HEK293T (cell line): ENCODE measurements around the gene GAB3.
"Not testable (repeated sequence)": the region's sequence is repeated elsewhere in the genome, so short reads cannot be mapped to it uniquely, and the experiment has no call there.

Experiments used
- ARNT ChIP-seq: fragments of 450-650 bp; IDR thresholded peaks from 2 replicates; pipeline ENCODE4 v1.6.1; 2017; ENCODE audit warnings: mild to moderate bottlenecking
- BHLHE40 ChIP-seq: fragments of 450-650 bp; IDR thresholded peaks from 2 replicates; pipeline ENCODE4 v1.6.1; 2016; ENCODE audit warnings: mild to moderate bottlenecking, moderate library complexity, borderline replicate concordance
- CTBP1 ChIP-seq: fragments of 450-650 bp; IDR thresholded peaks from 2 replicates; pipeline ENCODE4 v1.6.1; 2016; ENCODE audit warnings: borderline replicate concordance
- ELF4 ChIP-seq: fragments of 450-650 bp; IDR thresholded peaks from 2 replicates; pipeline ENCODE4 v1.6.1; 2017; ENCODE audit warnings: antibody characterized with exemption
- FOXA1 ChIP-seq: fragments of 450-650 bp; IDR thresholded peaks from 2 replicates; pipeline ENCODE4 v1.6.1; 2016; ENCODE audit warnings: mild to moderate bottlenecking
- FOXK2 ChIP-seq: fragments of 450-650 bp; IDR thresholded peaks from 2 replicates; pipeline ENCODE4 v1.6.1; 2016; ENCODE audit warnings: mild to moderate bottlenecking
- FOXM1 ChIP-seq: fragments of 450-650 bp; IDR thresholded peaks from 2 replicates; pipeline ENCODE4 v1.6.1; 2017; ENCODE audit warnings: mild to moderate bottlenecking, borderline replicate concordance
- SP1 ChIP-seq: fragments of 450-650 bp; IDR thresholded peaks from 2 replicates; pipeline ENCODE4 v1.6.1; 2017
- SUZ12 ChIP-seq: fragments of 450-650 bp; IDR thresholded peaks from 2 replicates; pipeline ENCODE4 v1.6.1; 2016; ENCODE audit warnings: mild to moderate bottlenecking
- ZNF384 ChIP-seq: fragments of 450-650 bp; IDR thresholded peaks from 2 replicates; pipeline ENCODE4 v1.6.1; 2016
- TF ChIP-seq, protein P1 (sequence below): fragments of 450-650 bp; IDR thresholded peaks from 2 replicates; pipeline ENCODE4 v1.6.1; 2016

DNA sequence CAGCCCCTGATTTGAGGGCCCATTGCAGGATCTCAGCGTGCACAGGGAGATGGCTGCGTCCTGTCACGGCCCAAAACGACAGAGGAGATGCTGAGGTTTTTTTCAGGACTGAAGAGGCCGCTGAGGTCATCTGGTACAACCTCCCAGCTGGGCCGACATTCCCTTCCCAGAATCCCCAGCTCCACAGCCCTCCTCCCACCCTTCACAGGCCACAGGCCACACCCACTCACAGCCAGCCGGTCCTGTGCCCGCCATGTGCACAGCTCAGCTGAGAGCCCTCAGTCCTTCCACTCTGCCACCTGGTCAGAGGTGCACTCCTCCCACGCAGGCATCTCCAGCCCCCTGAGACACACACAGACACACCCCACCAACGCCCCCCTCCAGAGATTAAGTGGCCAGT is 109.1 kb downstream of the GAB3 start:
- TF ChIP-seq SUZ12, FOXM1, FOXK2, BHLHE40, SP1, ARNT, ZNF384, FOXA1, CTBP1, ELF4: not testable (repeated sequence)
- TF ChIP-seq, protein P1, sequence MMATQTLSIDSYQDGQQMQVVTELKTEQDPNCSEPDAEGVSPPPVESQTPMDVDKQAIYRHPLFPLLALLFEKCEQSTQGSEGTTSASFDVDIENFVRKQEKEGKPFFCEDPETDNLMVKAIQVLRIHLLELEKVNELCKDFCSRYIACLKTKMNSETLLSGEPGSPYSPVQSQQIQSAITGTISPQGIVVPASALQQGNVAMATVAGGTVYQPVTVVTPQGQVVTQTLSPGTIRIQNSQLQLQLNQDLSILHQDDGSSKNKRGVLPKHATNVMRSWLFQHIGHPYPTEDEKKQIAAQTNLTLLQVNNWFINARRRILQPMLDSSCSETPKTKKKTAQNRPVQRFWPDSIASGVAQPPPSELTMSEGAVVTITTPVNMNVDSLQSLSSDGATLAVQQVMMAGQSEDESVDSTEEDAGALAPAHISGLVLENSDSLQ: not testable (repeated sequence)
